H9 (cell line): ENCODE results near the gene RAPGEF3. TPM values are rescaled to one million over a fixed set of nuclear protein-coding genes. Genes with fewer than 3 reads are reported as not detected.

ENCODE experiments used
- DNase-seq: peaks from one replicate; pipeline ENCODE4 v3.0.0-alpha.2; 2017
- H2AFZ ChIP-seq: one replicate; pipeline ENCODE4 v1.6.1; 2013; ENCODE audit warnings: mild to moderate bottlenecking, low read length, control low read depth, moderate library complexity
- H2AK5ac ChIP-seq: 2 replicates; pipeline ENCODE4 v1.6.1; 2013; ENCODE audit warnings: low read length, control low read depth, mixed read lengths; ENCODE audit not compliant: insufficient read length
- H2BK120ac ChIP-seq: one replicate; pipeline ENCODE4 v1.6.1; 2013; ENCODE audit warnings: low read depth, mild to moderate bottlenecking, low read length, control low read depth, inconsistent platforms; ENCODE audit not compliant: poor library complexity, severe bottlenecking
- H2BK12ac ChIP-seq: 2 replicates; pipeline ENCODE4 v1.6.1; 2013; ENCODE audit warnings: low read length, control low read depth, mixed read lengths, low read depth; ENCODE audit not compliant: insufficient read length
- H2BK15ac ChIP-seq: 2 replicates; pipeline ENCODE4 v1.6.1; 2013; ENCODE audit warnings: low read depth, low read length, control low read depth
- H2BK20ac ChIP-seq: one replicate; pipeline ENCODE4 v1.6.1; 2013; ENCODE audit warnings: low read depth, mild to moderate bottlenecking, low read length, control low read depth, inconsistent platforms; ENCODE audit not compliant: poor library complexity, severe bottlenecking
- H2BK5ac ChIP-seq: 2 replicates; pipeline ENCODE4 v1.6.1; 2013; ENCODE audit warnings: low read length, control low read depth, mixed read lengths; ENCODE audit not compliant: insufficient read length
- H3K14ac ChIP-seq: 2 replicates; pipeline ENCODE4 v1.6.1; 2013; ENCODE audit warnings: low read length, control low read depth; ENCODE audit not compliant: insufficient read depth
- H3K18ac ChIP-seq: 2 replicates; pipeline ENCODE4 v1.6.1; 2013; ENCODE audit warnings: low read depth, mild to moderate bottlenecking, mixed read lengths, low read length, control low read depth; ENCODE audit not compliant: insufficient read length
- H3K23ac ChIP-seq: 2 replicates; pipeline ENCODE4 v1.6.1; 2013; ENCODE audit warnings: low read length, control low read depth, mixed read lengths, low read depth; ENCODE audit not compliant: insufficient read length
- H3K23me2 ChIP-seq: 2 replicates; pipeline ENCODE4 v1.6.1; 2013; ENCODE audit warnings: low read depth, mild to moderate bottlenecking, mixed read lengths, low read length, control low read depth; ENCODE audit not compliant: insufficient read length, poor library complexity, severe bottlenecking
- H3K27ac ChIP-seq: 2 replicates; pipeline ENCODE4 v1.5.1; 2013; ENCODE audit warnings: low read length, control low read depth, mixed read lengths, low read depth; ENCODE audit not compliant: insufficient read length
- H3K27me3 ChIP-seq: 2 replicates; pipeline ENCODE4 v1.6.1; 2013; ENCODE audit warnings: low read length, control low read depth, inconsistent platforms; ENCODE audit not compliant: insufficient read depth
- H3K4ac ChIP-seq: 2 replicates; pipeline ENCODE4 v1.6.1; 2013; ENCODE audit warnings: low read depth, mild to moderate bottlenecking, control low read depth, inconsistent platforms, low read length, moderate library complexity
- H3K4me1 ChIP-seq: 2 replicates; pipeline ENCODE4 v1.6.1; 2013; ENCODE audit warnings: low read length, control low read depth, inconsistent platforms; ENCODE audit not compliant: insufficient read depth
- H3K4me2 ChIP-seq: 2 replicates; pipeline ENCODE4 v1.6.1; 2013; ENCODE audit warnings: low read length, control low read depth, mixed read lengths; ENCODE audit not compliant: insufficient read length, insufficient read depth
- H3K56ac ChIP-seq: 2 replicates; pipeline ENCODE4 v1.6.1; 2013; ENCODE audit warnings: low read depth, mild to moderate bottlenecking, mixed read lengths, low read length, control low read depth; ENCODE audit not compliant: insufficient read length
- H3K79me1 ChIP-seq: 2 replicates; pipeline ENCODE4 v1.6.1; 2013; ENCODE audit warnings: low read depth, mild to moderate bottlenecking, moderate library complexity, low read length, control low read depth, inconsistent platforms; ENCODE audit not compliant: insufficient read depth, poor library complexity, severe bottlenecking
- H3K79me2 ChIP-seq: 2 replicates; pipeline ENCODE4 v1.6.1; 2013; ENCODE audit warnings: low read length, control low read depth, inconsistent platforms; ENCODE audit not compliant: insufficient read depth
- H3K9ac ChIP-seq: 2 replicates; pipeline ENCODE4 v1.6.1; 2013; ENCODE audit warnings: low read length, control low read depth, mixed read lengths; ENCODE audit not compliant: insufficient read length; ENCODE audit errors: extremely low read depth
- H3K9me3 ChIP-seq: one replicate; pipeline ENCODE4 v1.6.1; 2013; ENCODE audit warnings: low read depth, low read length, inconsistent platforms; ENCODE audit not compliant: control insufficient read depth
- H3T11ph ChIP-seq: one replicate; pipeline ENCODE4 v1.6.1; 2013; ENCODE audit warnings: mild to moderate bottlenecking, low read length, control low read depth, inconsistent platforms
- H4K20me1 ChIP-seq: one replicate; pipeline ENCODE4 v1.6.1; 2013; ENCODE audit not compliant: control insufficient read depth, insufficient read length, insufficient read depth
- H4K5ac ChIP-seq: 2 replicates; pipeline ENCODE4 v1.6.1; 2013; ENCODE audit warnings: low read depth, mild to moderate bottlenecking, mixed read lengths, low read length, control low read depth; ENCODE audit not compliant: insufficient read length
- H4K8ac ChIP-seq: replicated peaks from 2 replicates; pipeline ENCODE4 v1.6.1; 2013; ENCODE audit warnings: low read length, control low read depth, mixed read lengths, low read depth; ENCODE audit not compliant: insufficient read length
- H4K91ac ChIP-seq: 2 replicates; pipeline ENCODE4 v1.6.1; 2013; ENCODE audit warnings: low read depth, mild to moderate bottlenecking, moderate library complexity, mixed read lengths, low read length, control low read depth; ENCODE audit not compliant: insufficient read length
- H3K27ac Mint-ChIP-seq, 3 experiments: 2 replicates in 2 of 3; 3 replicates in 1 of 3; pipeline ENCODE4 v1.8.0; 2020 to 2021; ENCODE audit warnings: mixed read lengths in 3 of 3, mild to moderate bottlenecking in 1 of 3, moderate library complexity in 1 of 3
- H3K27me3 Mint-ChIP-seq: 2 replicates; pipeline ENCODE4 v1.8.0; 2021; ENCODE audit warnings: low read depth, mild to moderate bottlenecking, moderate library complexity, mixed read lengths
- H3K36me3 Mint-ChIP-seq, 3 experiments: 2 replicates in 2 of 3; 3 replicates in 1 of 3; pipeline ENCODE4 v1.8.0; 2020 to 2021; ENCODE audit warnings: low read depth in 3 of 3, mixed read lengths in 3 of 3; ENCODE audit not compliant: insufficient read depth in 1 of 3
- H3K4me1 Mint-ChIP-seq, 2 experiments: 2 replicates each; pipeline ENCODE4 v1.8.0; 2020; ENCODE audit warnings: mixed read lengths in 2 of 2
- H3K4me3 Mint-ChIP-seq, 2 experiments: 2 replicates in 1 of 2; 3 replicates in 1 of 2; pipeline ENCODE4 v1.8.0; 2020 to 2021; ENCODE audit warnings: mild to moderate bottlenecking in 2 of 2, mixed read lengths in 2 of 2, moderate library complexity in 1 of 2
- H3K9me3 Mint-ChIP-seq, 2 experiments: 2 replicates in 1 of 2; 3 replicates in 1 of 2; pipeline ENCODE4 v1.8.0; 2020; ENCODE audit warnings: mild to moderate bottlenecking in 2 of 2, mixed read lengths in 2 of 2, moderate library complexity in 1 of 2
- CTCF ChIP-seq: fragments of 200-600 bp; sonication (generic); conservative IDR thresholded peaks from 3 replicates; pipeline ENCODE4 v1.8.0; 2021; ENCODE audit warnings: antibody characterized with exemption, mild to moderate bottlenecking
- WGBS: extraction: QIAGEN DNeasy Blood & Tissue Kit; methylation state at CpG from one replicate; pipeline ENCODE4 v1.1.7; 2013; ENCODE audit warnings: missing lambda C conversion rate, low lambda C conversion rate, mixed read lengths; ENCODE audit not compliant: insufficient read length; ENCODE audit errors: extremely low coverage; 5-methylcytosine and 5-hydroxymethylcytosine counted together
- total RNA-seq: library from RNA; stranded (reverse); gene quantifications from 2 replicates; pipeline ENCODE4 v1.2.1, GENCODE V29; 2021

Gene RAPGEF3
- total RNA-seq, 1 experiment from 2014 or later: 7.4 TPM

DNA sequence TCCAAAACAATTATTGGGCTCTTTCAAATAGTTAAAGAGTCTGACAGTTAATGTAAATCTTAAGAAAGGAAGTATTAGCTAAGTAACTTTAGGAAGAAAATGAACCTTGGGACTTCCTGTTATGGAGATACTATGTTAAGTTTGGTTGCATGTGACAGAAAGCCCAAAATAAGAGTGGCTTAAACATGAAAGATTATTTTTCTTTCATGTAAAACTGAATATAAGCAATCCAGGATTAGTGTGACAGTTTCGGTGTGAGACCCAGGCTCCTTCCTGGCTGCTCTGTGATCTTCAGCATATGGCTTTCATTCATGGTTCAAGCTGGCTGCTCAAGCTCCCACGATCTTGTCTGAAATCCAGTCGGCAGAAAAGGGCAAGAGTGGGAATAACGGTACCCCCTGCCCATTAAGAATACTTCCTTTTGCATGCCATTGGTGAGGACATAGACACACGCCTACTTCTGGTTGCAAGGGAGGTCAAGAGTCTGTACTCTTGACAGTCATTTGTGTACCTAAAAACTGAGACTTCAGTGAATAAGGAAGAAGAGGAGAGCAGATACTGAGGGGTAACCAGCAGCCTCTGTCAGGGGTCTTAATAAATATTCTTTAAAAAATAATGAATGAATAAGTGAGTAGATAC lies 50.7 kb downstream of the RAPGEF3 start:
- Histone ChIP-seq H3K27ac (no peak overlapping the region), H4K8ac (no peak overlapping the region), H2BK15ac (no peak overlapping the region), H2AFZ (no peak overlapping the region), H4K5ac (no peak overlapping the region), H3K4me2 (no peak overlapping the region), H4K20me1 (no peaks in the 10 kb centered on the region), H3K79me2 (peaks cover 7% of the 10 kb centered on the region; the same call in 1 of the 2 replicates), H2BK12ac (no peak overlapping the region), H2BK5ac (no peak overlapping the region), H3K9ac (no peak overlapping the region), H3K4me1 (no peaks in the 10 kb centered on the region; the same call in 1 of the 2 replicates), H3K27me3 (no peaks in the 10 kb centered on the region), H3K4ac (no peak overlapping the region), H3K79me1 (no peaks in the 10 kb centered on the region), H3K9me3 (no peaks in the 10 kb centered on the region), H3K18ac (no peak overlapping the region), H2BK20ac (no peak overlapping the region), H3K23ac (no peak overlapping the region), H3K23me2 (peaks cover 6% of the 10 kb centered on the region), H2AK5ac (no peak overlapping the region), H3T11ph (no peak overlapping the region), H2BK120ac (no peak overlapping the region), H4K91ac (no peak overlapping the region), H3K56ac (no peak overlapping the region), H3K14ac (no peak overlapping the region)
- Mint-ChIP-seq H3K4me1 (peaks cover 20 to 22% of the 10 kb centered on the region in 2 experiments), H3K4me3 (no peak overlapping the region), H3K27me3 (peaks cover 4% of the 10 kb centered on the region; the same call in 1 of the 2 replicates), H3K36me3 (peaks cover 2 to 4% (median 4%) of the 10 kb centered on the region in 3 experiments; a peak in 5 of 7 replicates), H3K27ac (no peak overlapping the region), H3K9me3 (no peaks in the 10 kb centered on the region)
- TF ChIP-seq CTCF: no peak
- no peak for DNase-seq
- WGBS: no CpG with 5 or more reads among the region's 5 CpGs
